A673 (cell line): Measurements from ENCODE around the gene ZCCHC10. TPM values are rescaled to one million over a fixed set of nuclear protein-coding genes. Genes with fewer than 3 reads are reported as not detected.
"Not testable (repeated sequence)": the region's sequence is repeated elsewhere in the genome, so short reads cannot be mapped to it uniquely, and the experiment has no call there.

Experiments used
- BruUV-seq: library from RNA; stranded (reverse); fragments of 400-500 nt; replicated peaks from 2 replicates; lab custom pipeline; 2021; lab: Mats Ljungman, UMichigan
- CTCF ChIA-PET: fragments of 300-600 bp; sonication (Branson Sonifier 250); formaldehyde crosslinking; loops from one replicate; lab custom pipeline; 2022; ENCODE audit warnings: antibody characterized with exemption; lab: Charles Lee
- POLR2A ChIA-PET: fragments of 300-600 bp; sonication (Branson Sonifier 250); formaldehyde crosslinking; loops from one replicate; lab custom pipeline; 2022; ENCODE audit warnings: antibody characterized with exemption; ENCODE audit not compliant: low non-redundant PET; lab: Charles Lee
- DNase-seq: peaks from one replicate; pipeline ENCODE4 v3.0.0-alpha.2; 2015; ENCODE audit warnings: low spot score
- H3K27ac ChIP-seq: fragments of 200-600 bp; sonication (generic); 2 replicates; pipeline ENCODE4 v1.5.1; 2016; ENCODE audit warnings: mixed run types, low read depth, mild to moderate bottlenecking, mixed read lengths, antibody characterized with exemption, low read length; ENCODE audit not compliant: poor library complexity, severe bottlenecking
- H3K27me3 ChIP-seq: fragments of 200-600 bp; sonication (generic); replicated peaks from 2 replicates; pipeline ENCODE4 v1.6.1; 2017; ENCODE audit warnings: mixed run types, low read depth, mild to moderate bottlenecking, mixed read lengths, antibody characterized with exemption, low read length; ENCODE audit not compliant: insufficient read depth, poor library complexity
- H3K36me3 ChIP-seq: fragments of 200-600 bp; sonication (generic); 2 replicates; pipeline ENCODE4 v1.6.1; 2016; ENCODE audit warnings: mixed run types, mild to moderate bottlenecking, mixed read lengths, antibody characterized with exemption, low read length; ENCODE audit not compliant: insufficient read depth, poor library complexity, severe bottlenecking
- H3K4me1 ChIP-seq: fragments of 200-600 bp; sonication (generic); 2 replicates; pipeline ENCODE4 v1.6.1; 2017; ENCODE audit warnings: mixed run types, mild to moderate bottlenecking, mixed read lengths, antibody characterized with exemption, low read length; ENCODE audit not compliant: insufficient read depth, poor library complexity, severe bottlenecking
- H3K4me3 ChIP-seq: fragments of 200-600 bp; sonication (generic); 2 replicates; pipeline ENCODE4 v1.5.1; 2016; ENCODE audit warnings: low read depth, mixed run types, mild to moderate bottlenecking, mixed read lengths, low read length; ENCODE audit not compliant: poor library complexity, severe bottlenecking
- H3K9me3 ChIP-seq: fragments of 200-600 bp; sonication (generic); 2 replicates; pipeline ENCODE4 v1.6.1; 2016; ENCODE audit warnings: mixed run types, low read depth, mild to moderate bottlenecking, mixed read lengths, antibody characterized with exemption, low read length; ENCODE audit not compliant: poor library complexity, severe bottlenecking
- CTCF ChIP-seq: fragments of 300-800, 200-600 bp; sonication (generic); conservative IDR thresholded peaks from 2 replicates; pipeline ENCODE4 v1.5.1; 2017; ENCODE audit warnings: low read depth, mild to moderate bottlenecking, antibody characterized with exemption, low read length, moderate library complexity, mixed read lengths
- EZH2 ChIP-seq: fragments of 200-600 bp; sonication (generic); IDR thresholded peaks from 2 replicates; pipeline ENCODE4 v1.6.1; 2017; ENCODE audit warnings: borderline replicate concordance, low read depth, mild to moderate bottlenecking, mixed read lengths, antibody characterized with exemption, low read length; ENCODE audit not compliant: poor library complexity, severe bottlenecking
- intact Hi-C: fragments of 100-400 bp; cut with micrococcal nuclease; formaldehyde crosslinking; loops from one replicate; pipeline ENCODE4 v1.10.0; 2022; ENCODE audit not compliant: unreplicated experiment
- total RNA-seq: library from RNA; stranded (reverse); gene quantifications from 2 replicates; pipeline ENCODE4 v1.2.3, GENCODE V29; 2021

Gene ZCCHC10
- total RNA-seq, 1 experiment from 2014 or later = 31.2 TPM

- CTCF ChIA-PET = no interaction called here
- Histone ChIP-seq H3K9me3 (no peaks in the 10 kb centered on the region), H3K4me1 (peaks cover 7% of the 10 kb centered on the region), H3K36me3 (no peaks in the 10 kb centered on the region), H3K4me3 (peak overlapping the region; percentile 98), H3K27me3 (no peaks in the 10 kb centered on the region), H3K27ac (peak overlapping the region; percentile 95)
- no peak for DNase-seq
- TF ChIP-seq EZH2 = no peak
- TF ChIP-seq CTCF = no peak
- intact Hi-C loops = no loop called here
- BruUV-seq = no TSS peak
- POLR2A ChIA-PET = no interaction called here
Observed at GRCh38 chr5:132961887-132962286, 64.5 kb downstream of the ZCCHC10 start.

GRCh38 chr5:132961123-132961815 lies 65.1 kb downstream of the ZCCHC10 start:
- CTCF ChIA-PET = not testable (repeated sequence)

GRCh38 chr5:132956166-132956799 lies 70.1 kb downstream of the ZCCHC10 start:
- H3K27ac ChIP-seq, H3K4me1 ChIP-seq, CTCF ChIA-PET, H3K4me3 ChIP-seq, POLR2A ChIA-PET, BruUV-seq, H3K9me3 ChIP-seq, H3K27me3 ChIP-seq, intact Hi-C loops, H3K36me3 ChIP-seq, DNase-seq: not testable (repeated sequence)

More at GRCh38 chr5:132961123-132961815, 65.1 kb downstream of the ZCCHC10 start:
- DNase-seq, intact Hi-C loops, H3K27me3 ChIP-seq, H3K36me3 ChIP-seq, H3K4me1 ChIP-seq, BruUV-seq, POLR2A ChIA-PET, H3K27ac ChIP-seq, H3K9me3 ChIP-seq: not testable (repeated sequence)
- H3K4me3 ChIP-seq = peak overlapping the region; percentile 98

GRCh38 chr5:132953710-132954109 lies 72.6 kb downstream of the ZCCHC10 start:
- no peak for TF ChIP-seq CTCF
- TF ChIP-seq EZH2 = no peak
- Histone ChIP-seq H3K27ac (no peak overlapping the region), H3K27me3 (no peaks in the 10 kb centered on the region), H3K9me3 (no peaks in the 10 kb centered on the region), H3K4me1 (no peaks in the 10 kb centered on the region), H3K36me3 (no peaks in the 10 kb centered on the region), H3K4me3 (no peak overlapping the region)
- ChIA-PET POLR2A (no interaction called here), CTCF (no interaction called here)
- intact Hi-C loops = no loop called here
- no peak for DNase-seq
- BruUV-seq = no TSS peak
